Natural killer cell treated with Interleukin-12 subunit alpha and Interleukin-12 subunit beta and Interleukin-15 and Interleukin-18, amount 100 ng/mL, for 72 hours (primary cell): ENCODE results near the gene MEDAG. TPM values are rescaled to one million over a fixed set of nuclear protein-coding genes. Genes with fewer than 3 reads are reported as not detected.

Experiments
- ATAC-seq, 2 donors: fragments of 150-1000 bp; cut with Tn5 transposase in 1 of 2; sonication (Bioruptor Pico), chemical (Tn5 transposase) in 1 of 2; 2 replicates each; pipeline ENCODE4 v1.10.0; 2021
- DNase-seq: peaks from one replicate; pipeline ENCODE4 v3.0.0; 2022; ENCODE audit warnings: low spot score
- H3K27ac Mint-ChIP-seq, 2 donors: 1 replicate in 1 of 2; 2 replicates in 1 of 2; pipeline ENCODE4 v1.8.0; 2022; ENCODE audit warnings: mixed read lengths in 2 of 2, mild to moderate bottlenecking in 1 of 2, moderate library complexity in 1 of 2
- H3K27me3 Mint-ChIP-seq, 2 donors: 1 replicate in 1 of 2; 2 replicates in 1 of 2; pipeline ENCODE4 v1.8.0; 2022; ENCODE audit warnings: mixed read lengths in 2 of 2
- H3K36me3 Mint-ChIP-seq: one replicate; pipeline ENCODE4 v1.8.0; 2022; ENCODE audit warnings: mixed read lengths
- H3K4me1 Mint-ChIP-seq, 2 donors: 1 replicate in 1 of 2; 2 replicates in 1 of 2; pipeline ENCODE4 v1.8.0; 2022; ENCODE audit warnings: low read depth in 2 of 2, mixed read lengths in 2 of 2, mild to moderate bottlenecking in 1 of 2
- H3K4me3 Mint-ChIP-seq: one replicate; pipeline ENCODE4 v1.8.0; 2022; ENCODE audit warnings: mixed read lengths
- H3K9me3 Mint-ChIP-seq: 2 replicates; pipeline ENCODE4 v1.8.0; 2022; ENCODE audit warnings: mixed read lengths
- total RNA-seq, 2 donors: library from RNA; stranded (reverse); gene quantifications; one replicate each; pipeline ENCODE4 v1.2.3, GENCODE V29; 2022

The MEDAG gene
- total RNA-seq, 2 donors from 2014 or later: 0.14 TPM; not detected in 1

- Mint-ChIP-seq H3K27me3 (peaks cover 30 to 48% of the 10 kb centered on the region in 2 donors), H3K27ac (no peak overlapping the region), H3K4me3 (no peak overlapping the region), H3K36me3 (no peaks in the 10 kb centered on the region), H3K4me1 (no peaks in the 10 kb centered on the region), H3K9me3 (no peaks in the 10 kb centered on the region)
- DNase-seq (no peak), ATAC-seq (no peak)
Observed at GRCh38 chr13:30968846-30969245, 62.8 kb downstream of the MEDAG start.

GRCh38 chr13:30971575-30971974 is 65.5 kb downstream of the MEDAG start:
- peaks cover 31 to 56% of the 10 kb centered on the region in 2 donors for H3K27me3 Mint-ChIP-seq
- no peak for DNase-seq
- no peak for ATAC-seq
- no peak overlapping the region for H3K4me3 Mint-ChIP-seq
- H3K9me3 Mint-ChIP-seq: no peaks in the 10 kb centered on the region
- no peak overlapping the region for H3K27ac Mint-ChIP-seq
- no peaks in the 10 kb centered on the region for H3K36me3 Mint-ChIP-seq
- no peaks in the 10 kb centered on the region for H3K4me1 Mint-ChIP-seq

- no peak overlapping the region for H3K27ac Mint-ChIP-seq
- no peaks in the 10 kb centered on the region for H3K36me3 Mint-ChIP-seq
- H3K4me1 Mint-ChIP-seq: no peaks in the 10 kb centered on the region
- no peak overlapping the region for H3K4me3 Mint-ChIP-seq
- ATAC-seq (no peak), DNase-seq (no peak)
- H3K27me3 Mint-ChIP-seq: peaks cover 32 to 58% of the 10 kb centered on the region in 2 donors
- H3K9me3 Mint-ChIP-seq: no peaks in the 10 kb centered on the region
Observed at GRCh38 chr13:30972888-30973377, 66.9 kb downstream of the MEDAG start.

GRCh38 chr13:30974350-30974749 is 68.3 kb downstream of the MEDAG start:
- H3K9me3 Mint-ChIP-seq: no peaks in the 10 kb centered on the region
- H3K36me3 Mint-ChIP-seq: no peaks in the 10 kb centered on the region
- no peaks in the 10 kb centered on the region for H3K4me1 Mint-ChIP-seq
- H3K4me3 Mint-ChIP-seq: no peak overlapping the region
- peaks cover 31 to 44% of the 10 kb centered on the region in 2 donors for H3K27me3 Mint-ChIP-seq
- H3K27ac Mint-ChIP-seq: no peak overlapping the region
- DNase-seq (no peak), ATAC-seq (no peak)

Other genes starting within 250 kb of the MEDAG start
- gene ALOX5AP, start 170.7 kb upstream of the MEDAG start, total RNA-seq: 100 to 1,000 TPM in 1 of 2 donors, 10 to 100 TPM in 1; 49.8 to 173 TPM
- gene TEX26, start 26.4 kb downstream of the MEDAG start, total RNA-seq: not detected